H1 (cell line): ENCODE measurements around the gene DCLRE1A. TPM values are rescaled to one million over a fixed set of nuclear protein-coding genes. Genes with fewer than 3 reads are reported as not detected.

Experiments
- CBX8 ChIP-seq: fragments of 300-800, 300-1000 bp; sonication (generic); IDR thresholded peaks from 2 replicates; pipeline ENCODE4 v1.7.1; 2016; ENCODE audit warnings: low read depth, low read length, borderline replicate concordance
- CTBP2 ChIP-seq: IDR thresholded peaks from 2 replicates; pipeline ENCODE4 v1.7.0; 2011; ENCODE audit warnings: borderline replicate concordance, mild to moderate bottlenecking, moderate library complexity, mixed read lengths, low read length; ENCODE audit not compliant: insufficient read depth, insufficient read length
- MAFK ChIP-seq: IDR thresholded peaks from 2 replicates; pipeline ENCODE4 v1.6.1; 2012; ENCODE audit warnings: low read depth, mild to moderate bottlenecking, improper control_type of control experiment, low read length
- RBBP5 ChIP-seq: IDR thresholded peaks from 2 replicates; pipeline ENCODE4 v1.7.1; 2012; ENCODE audit warnings: low read depth, mild to moderate bottlenecking, inconsistent platforms, low read length, moderate library complexity, borderline replicate concordance
- polyA plus RNA-seq, 7 experiments: library from polyadenylated mRNA; depleted of rRNA in 3 of 7; stranded (reverse) in 5 of 7; unstranded in 2 of 7; fragments of >200 nt in 5 of 7; fragments of 200-250 nt in 2 of 7; gene quantifications; 1 replicate in 5 of 7; 2 replicates in 1 of 7; 4 replicates in 1 of 7; pipeline versions ENCODE4 v1.2.1 to v1.2.3, GENCODE V29; 2011 to 2013; ENCODE audit warnings: missing spikeins in 2 of 7, mixed read lengths in 2 of 7
- total RNA-seq: library from RNA; stranded (reverse); fragmentation: NEBNext Ultra II Directional; extraction: Animal tissue kit (Norgen Biotek cat#: 25700); gene quantifications from 2 replicates; pipeline ENCODE4 v1.2.1, GENCODE V29; 2021
- TF ChIP-seq, protein P1 (sequence below): IDR thresholded peaks from 2 replicates; pipeline ENCODE4 v1.6.1; 2012; ENCODE audit warnings: inconsistent platforms
- TF ChIP-seq, protein P2 (sequence below): IDR thresholded peaks from 2 replicates; pipeline ENCODE4 v1.6.1; 2011; ENCODE audit warnings: low read length, improper control_type of control experiment

Gene DCLRE1A
- total and polyA plus RNA-seq, 2 of the 8 experiments (the other 6 are each of a cell fraction or from before 2014, with no cell fraction given): 8.1 to 10.1 TPM

- TF ChIP-seq CTBP2: no peak
- TF ChIP-seq, protein P1, sequence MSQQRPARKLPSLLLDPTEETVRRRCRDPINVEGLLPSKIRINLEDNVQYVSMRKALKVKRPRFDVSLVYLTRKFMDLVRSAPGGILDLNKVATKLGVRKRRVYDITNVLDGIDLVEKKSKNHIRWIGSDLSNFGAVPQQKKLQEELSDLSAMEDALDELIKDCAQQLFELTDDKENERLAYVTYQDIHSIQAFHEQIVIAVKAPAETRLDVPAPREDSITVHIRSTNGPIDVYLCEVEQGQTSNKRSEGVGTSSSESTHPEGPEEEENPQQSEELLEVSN: no peak
- no peak for TF ChIP-seq CBX8
- no peak for TF ChIP-seq RBBP5
- TF ChIP-seq, protein P2, sequence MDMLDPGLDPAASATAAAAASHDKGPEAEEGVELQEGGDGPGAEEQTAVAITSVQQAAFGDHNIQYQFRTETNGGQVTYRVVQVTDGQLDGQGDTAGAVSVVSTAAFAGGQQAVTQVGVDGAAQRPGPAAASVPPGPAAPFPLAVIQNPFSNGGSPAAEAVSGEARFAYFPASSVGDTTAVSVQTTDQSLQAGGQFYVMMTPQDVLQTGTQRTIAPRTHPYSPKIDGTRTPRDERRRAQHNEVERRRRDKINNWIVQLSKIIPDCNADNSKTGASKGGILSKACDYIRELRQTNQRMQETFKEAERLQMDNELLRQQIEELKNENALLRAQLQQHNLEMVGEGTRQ: no peak
- TF ChIP-seq MAFK: no peak
Observed at GRCh38 chr10:113849946-113850345, 3.9 kb downstream of the DCLRE1A start (continued).
